HG02642 (cell line): ENCODE results near the gene EOLA1.
"Not testable (repeated sequence)": the region's sequence is repeated elsewhere in the genome, so short reads cannot be mapped to it uniquely, and the experiment has no call there.

Experiments used
- ATAC-seq: cut with Tn5 transposase; IDR thresholded peaks from one replicate; pipeline ENCODE4 v1.9.1; 2021; ENCODE audit warnings: mild to moderate bottlenecking; ENCODE audit not compliant: unreplicated experiment, poor library complexity

Gene EOLA1

DNA sequence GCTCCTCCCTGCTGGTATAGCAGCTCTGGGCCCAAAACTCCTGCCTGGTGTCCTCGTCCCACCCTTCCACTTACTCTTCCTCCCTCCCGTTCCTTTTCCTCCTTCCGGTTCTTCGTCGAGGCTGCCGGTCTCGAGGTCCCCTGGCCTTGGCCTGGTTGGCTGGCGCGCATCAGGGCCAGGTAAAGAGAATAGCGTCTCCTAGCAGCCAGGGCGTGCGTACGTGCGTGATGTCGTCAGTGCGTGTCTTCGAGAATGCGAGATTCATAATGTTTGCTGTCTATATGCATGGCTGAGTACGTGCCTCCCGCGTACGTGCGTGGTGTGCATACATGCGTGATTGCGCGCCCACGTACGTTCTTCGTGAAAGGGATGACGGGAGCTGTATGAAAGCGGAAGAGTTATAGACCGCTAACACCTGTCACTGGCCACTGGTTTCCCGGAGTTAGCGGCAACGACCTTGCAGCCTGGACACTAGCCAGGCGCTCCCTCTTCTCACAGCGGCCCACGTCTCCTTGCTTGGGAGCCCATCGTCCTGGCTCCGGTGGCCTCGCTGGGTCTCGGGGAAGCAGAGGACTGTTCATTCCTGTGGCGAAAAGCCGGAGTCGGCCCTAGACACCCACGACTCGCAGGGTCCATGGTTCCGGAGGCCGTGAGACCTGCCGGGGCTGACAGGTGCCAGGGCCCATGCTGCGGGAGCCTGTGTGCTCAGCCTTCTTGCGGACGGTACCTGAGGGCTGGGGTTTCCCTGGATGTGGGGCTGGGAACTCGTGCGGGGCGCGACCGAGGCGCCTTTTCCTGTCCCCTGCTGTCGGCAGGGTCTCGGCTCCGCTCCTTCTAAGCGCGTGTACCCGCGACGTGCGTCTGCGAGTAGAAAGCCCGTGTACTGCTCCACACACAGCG, at the start of gene EOLA1:
EOLA1 (plus strand) TSS at position 392 of the 900 bp plus-strand sequence. CDS start 4,619 bp downstream, outside the sequence.
- peak; percentile 83 for ATAC-seq

- ATAC-seq, result no peak
These were observed 49.0 kb upstream of the EOLA1 start for GRCh38 chrX:149491812-149492211.

- ATAC-seq, result no peak
These were observed 46.9 kb upstream of the EOLA1 start for GRCh38 chrX:149493567-149494562.

GRCh38 chrX:149494844-149495565, 45.8 kb upstream of the EOLA1 start:
- ATAC-seq, result no peak

DNA sequence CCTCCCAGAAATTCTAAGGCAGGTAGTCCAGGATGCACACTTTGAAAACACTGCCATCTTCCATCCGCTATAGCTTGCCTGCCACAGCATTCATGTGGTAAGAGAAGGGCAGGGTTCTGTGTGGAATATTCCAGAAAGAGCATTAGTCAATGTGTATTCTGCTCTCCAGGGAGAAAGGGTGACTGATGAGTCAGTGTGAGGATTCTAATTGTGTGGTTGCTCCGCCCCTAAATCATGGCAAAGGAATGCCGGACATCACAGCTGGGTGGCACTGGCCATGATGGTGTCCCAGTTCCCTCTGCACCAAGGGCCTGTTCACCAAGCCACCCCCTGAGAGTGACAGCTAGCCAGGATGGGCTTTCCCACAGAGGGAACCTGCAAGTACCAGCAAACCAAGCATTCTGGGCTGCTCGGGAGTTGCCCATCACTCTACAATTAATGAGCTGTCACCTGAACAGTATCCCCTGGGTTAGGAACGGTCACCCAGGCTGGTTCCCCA, 45.2 kb upstream of the EOLA1 start:
- ATAC-seq, result no peak

DNA sequence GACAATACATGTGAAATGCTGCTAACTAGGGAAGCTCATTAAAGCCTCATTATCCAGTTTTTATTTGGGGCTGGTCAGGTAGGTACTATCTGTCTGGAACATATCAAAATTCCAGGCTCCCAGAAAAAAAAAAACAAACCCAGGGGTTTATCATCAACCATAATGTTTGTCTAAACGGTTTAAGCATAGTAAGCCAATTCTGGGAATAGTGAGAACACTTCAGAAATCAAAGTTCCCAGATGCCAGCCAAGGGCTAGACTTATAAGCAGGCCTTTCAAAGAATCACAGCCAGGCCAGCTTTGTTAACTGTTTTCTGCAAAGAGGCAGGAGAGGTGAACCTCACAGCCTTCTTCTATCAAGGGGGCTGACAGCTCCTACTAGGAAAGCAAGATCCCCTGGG, 43.8 kb upstream of the EOLA1 start:
- ATAC-seq, result no peak

DNA sequence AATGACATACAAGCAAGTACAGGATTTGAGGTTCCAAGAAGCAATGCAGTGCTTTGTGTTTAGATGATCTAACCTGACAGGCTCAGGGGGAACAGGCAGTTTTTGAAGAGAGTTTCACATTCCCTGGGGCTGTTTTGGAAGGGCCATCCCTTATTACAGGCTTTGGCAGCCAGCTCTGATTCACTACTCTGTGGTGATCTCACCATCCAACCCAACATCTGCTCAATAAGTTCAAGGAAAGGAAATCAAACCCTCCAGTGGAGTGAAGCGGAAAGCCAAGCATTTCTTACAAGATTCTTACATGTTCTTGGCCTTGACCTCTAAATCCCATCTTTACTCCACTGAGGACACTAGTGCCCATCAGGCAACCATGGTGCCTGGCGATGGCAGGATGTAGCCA, 43.2 kb upstream of the EOLA1 start:
- no peak for ATAC-seq

GRCh38 chrX:149498767-149499166, 42.0 kb upstream of the EOLA1 start:
- ATAC-seq, result no peak

DNA sequence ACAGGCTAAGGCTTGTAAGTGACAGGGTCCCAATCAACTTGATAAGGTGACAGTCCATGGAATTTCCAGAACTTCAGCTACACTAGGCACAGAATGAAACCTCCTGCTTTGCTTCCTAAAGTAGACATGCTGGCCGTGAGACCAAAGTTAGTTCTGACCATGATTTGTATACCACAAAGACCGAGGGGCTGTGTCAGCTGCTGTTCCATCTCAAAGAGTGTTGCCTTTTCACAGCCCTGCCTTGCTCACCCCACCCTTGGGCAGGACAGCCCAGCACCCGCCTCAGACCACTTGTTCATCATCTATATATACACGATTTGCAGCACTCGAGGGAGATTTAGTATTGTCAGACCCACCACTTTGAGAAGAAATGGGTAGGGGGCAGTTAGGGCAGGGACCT, 41.0 kb upstream of the EOLA1 start:
- no peak for ATAC-seq

DNA sequence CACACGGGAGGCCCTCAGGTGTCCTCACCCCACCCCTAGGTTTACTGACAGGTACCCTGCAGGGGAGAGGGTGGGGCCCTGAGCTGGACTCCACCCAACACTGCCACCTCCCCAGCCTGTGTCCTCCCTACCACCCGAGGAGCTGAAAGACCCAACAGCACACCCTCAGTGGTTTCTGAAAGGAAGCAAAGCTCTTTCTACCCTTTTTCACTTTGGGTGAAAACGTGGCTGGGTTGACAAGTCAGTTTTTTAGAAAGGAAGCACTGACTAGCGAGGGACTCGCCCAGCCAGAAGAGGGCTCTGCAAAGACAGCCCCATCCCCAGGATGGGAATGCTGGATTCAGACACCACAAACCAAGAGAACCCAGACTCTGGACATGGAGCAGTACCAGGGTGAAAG, 37.9 kb upstream of the EOLA1 start:
- not testable (repeated sequence) for ATAC-seq

GRCh38 chrX:149503446-149503845, 37.4 kb upstream of the EOLA1 start:
- peak; percentile 77 for ATAC-seq

GRCh38 chrX:149504226-149504914, 36.4 kb upstream of the EOLA1 start:
- peak; percentile 39 for ATAC-seq

DNA sequence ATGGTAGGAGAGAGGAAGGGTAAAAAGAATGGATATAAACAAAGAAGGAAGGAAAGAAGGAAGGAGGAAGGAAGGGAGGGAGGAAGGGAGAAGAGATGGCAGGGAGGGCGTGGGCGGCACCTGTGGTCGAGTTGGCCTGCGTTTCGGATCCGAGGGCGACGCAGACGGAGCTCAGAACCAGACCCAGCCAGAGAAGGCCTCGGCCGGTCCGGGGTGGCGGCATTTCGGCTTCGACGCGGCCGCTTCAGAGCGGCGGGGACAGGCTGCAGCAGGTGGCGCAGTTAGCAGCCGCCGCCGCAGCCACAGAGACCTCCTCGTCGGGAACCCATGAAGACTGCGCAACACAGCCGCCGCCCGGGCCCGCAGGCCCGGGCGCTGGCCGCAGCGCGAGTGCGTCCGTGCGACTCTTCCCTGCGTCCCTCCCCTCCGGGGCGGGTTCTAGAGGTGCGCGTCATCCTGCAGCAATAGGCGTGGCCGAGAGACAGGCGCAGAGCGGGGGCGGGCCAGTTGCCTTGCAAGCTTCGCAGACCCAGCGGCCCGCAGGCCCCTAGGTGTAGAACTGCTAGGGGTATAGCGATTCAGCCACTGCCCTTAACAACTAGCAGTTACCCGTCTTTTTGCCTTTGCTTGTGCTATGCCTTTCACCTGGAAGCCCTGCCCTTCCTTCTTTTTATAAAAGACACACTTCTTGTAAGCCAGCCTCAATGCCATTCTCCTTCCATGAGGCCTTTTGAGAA, 35.7 kb upstream of the EOLA1 start, which contains the start of gene IDS:
IDS (minus strand) TSS at position 392 of the 737 bp plus-strand sequence; CDS start at position 223, 169 bp downstream.
- ATAC-seq, result peak; percentile 77

DNA sequence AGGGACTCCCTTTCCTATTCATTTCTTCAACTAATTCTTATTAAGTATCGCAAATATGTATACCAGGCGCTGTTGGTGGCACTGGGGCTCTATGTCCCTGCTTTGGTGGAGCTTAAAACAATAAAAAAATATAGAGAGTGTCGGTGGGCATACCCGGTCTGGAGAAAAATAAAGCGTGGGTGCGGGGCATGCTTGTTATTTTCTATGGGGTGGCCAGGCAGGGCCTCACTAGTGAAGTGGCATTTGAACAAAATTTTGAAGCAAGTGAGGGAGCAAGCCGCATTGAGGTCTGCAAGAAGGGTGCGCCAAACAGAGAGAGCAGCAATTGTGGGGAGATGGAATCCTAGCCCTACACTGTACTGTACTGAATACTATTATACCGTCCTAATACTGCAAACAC, 35.1 kb upstream of the EOLA1 start:
- ATAC-seq, result no peak

- no peak for ATAC-seq
These were observed 34.5 kb upstream of the EOLA1 start for GRCh38 chrX:149506349-149506748.

- no peak for ATAC-seq
These were observed 32.3 kb upstream of the EOLA1 start for GRCh38 chrX:149508467-149508866.

GRCh38 chrX:149510386-149510785, 30.4 kb upstream of the EOLA1 start:
- no peak for ATAC-seq

DNA sequence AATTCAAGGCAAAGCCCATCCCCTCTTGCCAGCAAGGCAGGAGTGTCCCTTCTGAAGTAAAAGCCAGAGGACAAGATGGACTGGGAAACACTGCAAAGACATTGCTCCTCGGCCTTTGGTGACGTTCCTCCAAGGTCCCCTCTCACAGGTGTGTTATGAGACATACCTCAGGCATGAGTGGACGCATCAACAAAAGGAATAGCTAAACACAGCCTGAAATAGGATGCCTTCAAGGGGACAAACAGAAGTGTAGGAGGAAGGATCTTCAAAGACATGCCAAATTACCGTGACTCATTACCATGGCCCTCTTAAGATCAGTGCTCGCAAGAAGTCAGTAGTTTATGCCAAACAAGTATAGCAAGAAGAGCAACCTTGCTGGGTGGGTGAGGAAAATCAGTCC, 29.7 kb upstream of the EOLA1 start:
- ATAC-seq, result no peak
